ENCODE measurements around the gene BAG3.
"Not testable (repeated sequence)": the region's sequence is repeated elsewhere in the genome, so short reads cannot be mapped to it uniquely, and the experiment has no call there.

BAG3 gene

GRCh38 chr10:119694608-119695007 is 43.4 kb downstream of the BAG3 start:
- no peak for DNase-seq

GRCh38 chr10:119700321-119700954 is 49.3 kb downstream of the BAG3 start:
- no peak for DNase-seq

- DNase-seq, result no peak
Measured at GRCh38 chr10:119701861-119702260, 50.7 kb downstream of the BAG3 start.

- no peak for DNase-seq
Measured at GRCh38 chr10:119702583-119702982, 51.4 kb downstream of the BAG3 start.

GRCh38 chr10:119703903-119704508 is 52.8 kb downstream of the BAG3 start:
- DNase-seq, result no peak

- DNase-seq, result peak; percentile 31
Measured at GRCh38 chr10:119705434-119705831, 54.3 kb downstream of the BAG3 start.

GRCh38 chr10:119706521-119707278 is 55.5 kb downstream of the BAG3 start:
- DNase-seq, result no peak

- peak; percentile 66 for DNase-seq
Measured at GRCh38 chr10:119707331-119707730, 56.2 kb downstream of the BAG3 start.

- not testable (repeated sequence) for DNase-seq
Measured at GRCh38 chr10:119710935-119711334, 59.8 kb downstream of the BAG3 start.

- DNase-seq, result no peak
Measured at GRCh38 chr10:119713744-119714483, 62.7 kb downstream of the BAG3 start.

GRCh38 chr10:119714484-119714816 is 63.3 kb downstream of the BAG3 start:
- DNase-seq, result no peak

- no peak for DNase-seq
Measured at GRCh38 chr10:119715628-119716505, 64.7 kb downstream of the BAG3 start.

- no peak for DNase-seq
Measured at GRCh38 chr10:119723161-119723560, 72.0 kb downstream of the BAG3 start.

- no peak for DNase-seq
Measured at GRCh38 chr10:119723624-119724023, 72.4 kb downstream of the BAG3 start.

GRCh38 chr10:119724593-119725516 is 73.7 kb downstream of the BAG3 start:
- no peak for DNase-seq

- no peak for DNase-seq
Measured at GRCh38 chr10:119725517-119725827, 74.3 kb downstream of the BAG3 start.

- DNase-seq, result peak; percentile 100
Measured at GRCh38 chr10:119725828-119726675, 74.9 kb downstream of the BAG3 start, which contains the start of gene INPP5F. INPP5F (plus strand) TSS chr10:119726050; CDS start chr10:119726263, 213 bp downstream.

- no peak for DNase-seq
Measured at GRCh38 chr10:119726676-119727261, 75.6 kb downstream of the BAG3 start.
